HepG2 (cell line): ENCODE data around the gene ZCCHC3. TPM values are rescaled to one million over a fixed set of nuclear protein-coding genes. Genes with fewer than 3 reads are reported as not detected.

Source experiments
- CREB3 ChIP-seq: sonication (generic); formaldehyde crosslinking; IDR thresholded peaks from 2 replicates; pipeline ENCODE4 v1.5.0; 2020; ENCODE audit warnings: missing genetic modification reagents
- DNMT3B ChIP-seq: conservative IDR thresholded peaks from 2 replicates; pipeline ENCODE4 v1.6.1; 2016; ENCODE audit warnings: missing biosample characterization, control low read depth
- E2F1 ChIP-seq: sonication (generic); formaldehyde crosslinking; IDR thresholded peaks from 2 replicates; pipeline ENCODE4 v1.5.0; 2020; ENCODE audit warnings: missing genetic modification reagents
- MTA1 ChIP-seq: sonication (generic); formaldehyde crosslinking; IDR thresholded peaks from 2 replicates; pipeline ENCODE4 v1.4.0; 2020; ENCODE audit warnings: missing genetic modification reagents, mild to moderate bottlenecking, borderline replicate concordance
- NFKB2 ChIP-seq: sonication (generic); formaldehyde crosslinking; IDR thresholded peaks from 2 replicates; pipeline ENCODE4 v1.4.0; 2020; ENCODE audit warnings: missing genetic modification reagents, borderline replicate concordance
- PHF5A ChIP-seq: IDR thresholded peaks from one replicate; pipeline ENCODE4 v1.6.1; 2018; ENCODE audit warnings: low read depth, missing genetic modification reagents; ENCODE audit not compliant: unreplicated experiment
- RFXANK ChIP-seq: IDR thresholded peaks from 2 replicates; pipeline ENCODE4 v1.6.1; 2016
- THAP7 ChIP-seq: sonication (generic); formaldehyde crosslinking; IDR thresholded peaks from 2 replicates; pipeline ENCODE4 v1.8.1; 2023; ENCODE audit warnings: mild to moderate bottlenecking, missing genetic modification reagents
- YY1 ChIP-seq: IDR thresholded peaks from 2 replicates; pipeline ENCODE4 v1.6.1; 2011; ENCODE audit warnings: low read length, low read depth, moderate library complexity, mild to moderate bottlenecking; ENCODE audit not compliant: insufficient read depth, insufficient replicate concordance
- ZNF552 ChIP-seq: sonication (generic); formaldehyde crosslinking; IDR thresholded peaks from 2 replicates; pipeline ENCODE4 v1.9.0; 2022; ENCODE audit warnings: missing genetic modification reagents, mild to moderate bottlenecking, borderline replicate concordance
- ZNF564 ChIP-seq: sonication (generic); formaldehyde crosslinking; IDR thresholded peaks from 2 replicates; pipeline ENCODE4 v1.8.1; 2023; ENCODE audit warnings: mild to moderate bottlenecking, missing genetic modification reagents
- ZNF7 ChIP-seq: IDR thresholded peaks from 2 replicates; pipeline ENCODE4 v1.6.1; 2016; ENCODE audit warnings: missing biosample characterization, missing genetic modification reagents
- ZNF749 ChIP-seq: sonication (generic); formaldehyde crosslinking; IDR thresholded peaks from 2 replicates; pipeline ENCODE4 v1.8.0; 2022; ENCODE audit warnings: mild to moderate bottlenecking, missing genetic modification reagents, moderate library complexity, borderline replicate concordance
- ZNF761 ChIP-seq: sonication (generic); formaldehyde crosslinking; conservative IDR thresholded peaks from 2 replicates; pipeline ENCODE4 v1.4.0; 2020; ENCODE audit warnings: mild to moderate bottlenecking, missing genetic modification reagents
- ZNF766 ChIP-seq: sonication (generic); formaldehyde crosslinking; IDR thresholded peaks from 2 replicates; pipeline ENCODE4 v1.5.0; 2020; ENCODE audit warnings: missing genetic modification reagents, borderline replicate concordance
- ZSCAN22 ChIP-seq: sonication (generic); formaldehyde crosslinking; IDR thresholded peaks from 2 replicates; pipeline ENCODE4 v1.4.0; 2020; ENCODE audit warnings: mild to moderate bottlenecking, missing genetic modification reagents
- polyA plus RNA-seq, 8 experiments: library from polyadenylated mRNA; depleted of rRNA in 3 of 8; stranded (reverse) in 7 of 8; unstranded in 1 of 8; fragments of >200 nt; fragmentation: Illumina TruSeq in 4 of 8; extraction: Trizol in 4 of 8; gene quantifications; 2 replicates each; pipeline versions ENCODE4 v1.2.1 to v1.2.3, GENCODE V29; 2011 to 2016; ENCODE audit warnings: low read depth in 4 of 8, missing spikeins in 1 of 8, mixed read lengths in 1 of 8; ENCODE audit not compliant: insufficient read depth in 1 of 8
- total RNA-seq, 5 experiments: library from RNA; depleted of rRNA; stranded (reverse); fragments of >200 nt; fragmentation: Illumina TruSeq; extraction: Trizol; gene quantifications; 2 replicates each; pipeline ENCODE4 v1.2.3, GENCODE V29; 2016; ENCODE audit warnings: low read depth in 1 of 5
- TF ChIP-seq, protein P1 (sequence below): sonication (generic); formaldehyde crosslinking; IDR thresholded peaks from 2 replicates; pipeline ENCODE4 v1.4.0; 2020; ENCODE audit warnings: missing genetic modification reagents; ENCODE audit errors: not compliant biosample characterization
- TF ChIP-seq, protein P2 (sequence below): sonication (generic); formaldehyde crosslinking; IDR thresholded peaks from 2 replicates; pipeline ENCODE4 v1.4.0; 2020; ENCODE audit warnings: missing genetic modification reagents
- TF ChIP-seq, protein P3 (sequence below): sonication (generic); formaldehyde crosslinking; IDR thresholded peaks from 2 replicates; pipeline ENCODE4 v1.4.0; 2020; ENCODE audit warnings: low read depth, mild to moderate bottlenecking, missing genetic modification reagents
- TF ChIP-seq, protein P4 (sequence below): sonication (generic); formaldehyde crosslinking; IDR thresholded peaks from 2 replicates; pipeline ENCODE4 v1.8.1; 2022; ENCODE audit warnings: mild to moderate bottlenecking, missing genetic modification reagents

ZCCHC3 gene
- total and polyA plus RNA-seq, 2 of the 13 experiments (the other 11 are each of a cell fraction or from before 2014, with no cell fraction given), result 46.6 to 63.0 TPM

- TF ChIP-seq, protein P1, sequence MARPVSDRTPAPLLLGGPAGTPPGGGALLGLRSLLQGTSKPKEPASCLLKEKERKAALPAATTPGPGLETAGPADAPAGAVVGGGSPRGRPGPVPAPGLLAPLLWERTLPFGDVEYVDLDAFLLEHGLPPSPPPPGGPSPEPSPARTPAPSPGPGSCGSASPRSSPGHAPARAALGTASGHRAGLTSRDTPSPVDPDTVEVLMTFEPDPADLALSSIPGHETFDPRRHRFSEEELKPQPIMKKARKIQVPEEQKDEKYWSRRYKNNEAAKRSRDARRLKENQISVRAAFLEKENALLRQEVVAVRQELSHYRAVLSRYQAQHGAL, result no peak
- TF ChIP-seq ZNF552 (CRISPR knock-in tag) (no peak), MTA1 (peak; percentile 54; the same call in 1 of the 2 replicates), ZNF7 (CRISPR knock-in tag) (no peak), ZNF766 (CRISPR knock-in tag) (peak; percentile 77; the same call in 1 of the 2 replicates), PHF5A (CRISPR knock-in tag) (no peak), ZNF761 (CRISPR knock-in tag) (no peak), RFXANK (no peak), NFKB2 (CRISPR knock-in tag) (peak; percentile 86), E2F1 (CRISPR knock-in tag) (no peak), THAP7 (CRISPR knock-in tag) (peak; percentile 77; the same call in 1 of the 2 replicates), ZSCAN22 (CRISPR knock-in tag) (no peak), YY1 (no peak), CREB3 (CRISPR knock-in tag) (no peak), ZNF564 (CRISPR knock-in tag) (no peak), DNMT3B (CRISPR knock-in tag) (no peak), ZNF749 (CRISPR knock-in tag) (peak; percentile 94; the same call in 1 of the 2 replicates)
- TF ChIP-seq, protein P2, sequence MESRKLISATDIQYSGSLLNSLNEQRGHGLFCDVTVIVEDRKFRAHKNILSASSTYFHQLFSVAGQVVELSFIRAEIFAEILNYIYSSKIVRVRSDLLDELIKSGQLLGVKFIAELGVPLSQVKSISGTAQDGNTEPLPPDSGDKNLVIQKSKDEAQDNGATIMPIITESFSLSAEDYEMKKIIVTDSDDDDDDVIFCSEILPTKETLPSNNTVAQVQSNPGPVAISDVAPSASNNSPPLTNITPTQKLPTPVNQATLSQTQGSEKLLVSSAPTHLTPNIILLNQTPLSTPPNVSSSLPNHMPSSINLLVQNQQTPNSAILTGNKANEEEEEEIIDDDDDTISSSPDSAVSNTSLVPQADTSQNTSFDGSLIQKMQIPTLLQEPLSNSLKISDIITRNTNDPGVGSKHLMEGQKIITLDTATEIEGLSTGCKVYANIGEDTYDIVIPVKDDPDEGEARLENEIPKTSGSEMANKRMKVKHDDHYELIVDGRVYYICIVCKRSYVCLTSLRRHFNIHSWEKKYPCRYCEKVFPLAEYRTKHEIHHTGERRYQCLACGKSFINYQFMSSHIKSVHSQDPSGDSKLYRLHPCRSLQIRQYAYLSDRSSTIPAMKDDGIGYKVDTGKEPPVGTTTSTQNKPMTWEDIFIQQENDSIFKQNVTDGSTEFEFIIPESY (CRISPR knock-in tag), result no peak
- TF ChIP-seq, protein P3, sequence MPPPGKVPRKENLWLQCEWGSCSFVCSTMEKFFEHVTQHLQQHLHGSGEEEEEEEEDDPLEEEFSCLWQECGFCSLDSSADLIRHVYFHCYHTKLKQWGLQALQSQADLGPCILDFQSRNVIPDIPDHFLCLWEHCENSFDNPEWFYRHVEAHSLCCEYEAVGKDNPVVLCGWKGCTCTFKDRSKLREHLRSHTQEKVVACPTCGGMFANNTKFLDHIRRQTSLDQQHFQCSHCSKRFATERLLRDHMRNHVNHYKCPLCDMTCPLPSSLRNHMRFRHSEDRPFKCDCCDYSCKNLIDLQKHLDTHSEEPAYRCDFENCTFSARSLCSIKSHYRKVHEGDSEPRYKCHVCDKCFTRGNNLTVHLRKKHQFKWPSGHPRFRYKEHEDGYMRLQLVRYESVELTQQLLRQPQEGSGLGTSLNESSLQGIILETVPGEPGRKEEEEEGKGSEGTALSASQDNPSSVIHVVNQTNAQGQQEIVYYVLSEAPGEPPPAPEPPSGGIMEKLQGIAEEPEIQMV (CRISPR knock-in tag), result no peak
- TF ChIP-seq, protein P4, sequence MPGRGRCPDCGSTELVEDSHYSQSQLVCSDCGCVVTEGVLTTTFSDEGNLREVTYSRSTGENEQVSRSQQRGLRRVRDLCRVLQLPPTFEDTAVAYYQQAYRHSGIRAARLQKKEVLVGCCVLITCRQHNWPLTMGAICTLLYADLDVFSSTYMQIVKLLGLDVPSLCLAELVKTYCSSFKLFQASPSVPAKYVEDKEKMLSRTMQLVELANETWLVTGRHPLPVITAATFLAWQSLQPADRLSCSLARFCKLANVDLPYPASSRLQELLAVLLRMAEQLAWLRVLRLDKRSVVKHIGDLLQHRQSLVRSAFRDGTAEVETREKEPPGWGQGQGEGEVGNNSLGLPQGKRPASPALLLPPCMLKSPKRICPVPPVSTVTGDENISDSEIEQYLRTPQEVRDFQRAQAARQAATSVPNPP (CRISPR knock-in tag), result peak; percentile 15; the same call in 1 of the 2 replicates
These were observed 49.4 kb downstream of the ZCCHC3 start, which contains the start of gene NRSN2 (continued) for GRCh38 chr20:346640-347316.
